Measurements from ENCODE around the gene TSPAN8. TPM values are rescaled to one million over a fixed set of nuclear protein-coding genes. Genes with fewer than 3 reads are reported as not detected.

The TSPAN8 gene
- total RNA-seq, 6 donors from 2014 or later: 10.8 to 26.3 (median 13.7) TPM

DNA sequence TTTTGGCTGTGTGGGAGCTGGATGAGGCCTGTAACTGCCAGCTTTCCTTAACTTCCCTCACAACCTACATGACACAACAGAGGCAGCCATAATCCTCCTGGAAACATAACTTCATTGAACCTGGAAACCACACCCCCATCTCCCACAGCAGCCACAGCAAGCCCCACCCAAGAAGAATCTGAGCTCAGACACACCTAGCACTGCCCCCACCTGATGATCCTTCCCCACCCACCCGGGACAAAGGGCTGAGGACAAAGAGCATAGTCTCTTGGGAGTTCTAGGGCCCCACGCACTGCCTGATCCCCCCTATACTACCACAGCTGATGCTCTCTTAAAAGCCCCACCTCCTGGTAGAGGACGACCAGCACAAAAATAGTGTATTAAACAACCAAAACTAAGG lies 29.6 kb upstream of the TSPAN8 start:
- WGBS, 2 donors: 87 to 89% methylated on average over 3 of the region's 3 CpGs
- Histone ChIP-seq H3K9me3 (peaks cover 0 to 4% (median 0%) of the 10 kb centered on the region in 4 donors), H3K27me3 (no peaks in the 10 kb centered on the region), H3K4me3 (no peak overlapping the region), H3K4me1 (no peaks in the 10 kb centered on the region), H3K27ac (no peak overlapping the region), H3K36me3 (no peaks in the 10 kb centered on the region)
- no peak for ATAC-seq (ENCODE audit: low FRiP score in 2 of 2)
- TF ChIP-seq POLR2A (IDR thresholded peaks at IDR 0.05): no peak
- TF ChIP-seq EP300 (IDR thresholded peaks at IDR 0.05): no peak
- TF ChIP-seq, protein P1, sequence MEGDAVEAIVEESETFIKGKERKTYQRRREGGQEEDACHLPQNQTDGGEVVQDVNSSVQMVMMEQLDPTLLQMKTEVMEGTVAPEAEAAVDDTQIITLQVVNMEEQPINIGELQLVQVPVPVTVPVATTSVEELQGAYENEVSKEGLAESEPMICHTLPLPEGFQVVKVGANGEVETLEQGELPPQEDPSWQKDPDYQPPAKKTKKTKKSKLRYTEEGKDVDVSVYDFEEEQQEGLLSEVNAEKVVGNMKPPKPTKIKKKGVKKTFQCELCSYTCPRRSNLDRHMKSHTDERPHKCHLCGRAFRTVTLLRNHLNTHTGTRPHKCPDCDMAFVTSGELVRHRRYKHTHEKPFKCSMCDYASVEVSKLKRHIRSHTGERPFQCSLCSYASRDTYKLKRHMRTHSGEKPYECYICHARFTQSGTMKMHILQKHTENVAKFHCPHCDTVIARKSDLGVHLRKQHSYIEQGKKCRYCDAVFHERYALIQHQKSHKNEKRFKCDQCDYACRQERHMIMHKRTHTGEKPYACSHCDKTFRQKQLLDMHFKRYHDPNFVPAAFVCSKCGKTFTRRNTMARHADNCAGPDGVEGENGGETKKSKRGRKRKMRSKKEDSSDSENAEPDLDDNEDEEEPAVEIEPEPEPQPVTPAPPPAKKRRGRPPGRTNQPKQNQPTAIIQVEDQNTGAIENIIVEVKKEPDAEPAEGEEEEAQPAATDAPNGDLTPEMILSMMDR (IDR thresholded peaks at IDR 0.05): no peak
- no peak for TF ChIP-seq POLR2AphosphoS5 (IDR thresholded peaks at IDR 0.05)
- DNase-seq: no peak

DNA sequence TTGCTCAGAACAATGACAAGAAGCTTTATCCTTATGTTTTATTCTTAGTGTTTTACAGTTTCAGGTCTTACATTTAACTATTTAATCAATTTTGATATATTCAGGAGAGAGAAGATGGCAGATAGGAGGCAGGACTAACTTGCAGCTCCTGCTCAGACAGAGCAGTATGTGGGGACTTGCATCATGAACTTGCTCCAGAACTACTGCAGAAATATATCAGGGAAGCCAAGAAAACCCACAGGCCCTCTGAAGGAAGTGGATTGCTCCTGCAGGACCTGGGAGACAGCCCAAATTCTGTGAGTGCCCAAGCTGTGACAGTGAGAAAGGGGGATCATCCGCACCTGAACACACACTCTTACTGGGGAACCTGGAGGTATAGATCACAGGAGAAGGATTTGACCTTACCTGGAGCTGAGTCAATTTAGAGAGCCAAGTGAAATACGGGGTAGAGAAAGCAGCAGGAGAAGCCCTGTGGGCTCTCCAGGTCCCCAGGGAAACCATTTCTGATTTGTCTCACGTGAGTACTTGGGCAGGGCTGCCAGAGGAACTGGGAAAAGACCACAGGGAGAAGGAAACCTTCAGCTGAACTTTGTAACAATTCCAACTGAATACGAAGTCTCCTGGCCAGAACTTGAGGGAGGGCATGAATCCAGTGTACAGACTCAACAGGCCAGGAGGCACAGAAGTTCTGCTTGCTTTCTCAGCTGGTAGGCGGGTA lies 28.9 kb upstream of the TSPAN8 start:
- no peak for ATAC-seq (ENCODE audit: low FRiP score in 2 of 2)
- Histone ChIP-seq H3K27ac (no peak overlapping the region), H3K9me3 (peaks cover 0 to 4% (median 0%) of the 10 kb centered on the region in 4 donors), H3K27me3 (no peaks in the 10 kb centered on the region), H3K4me1 (no peaks in the 10 kb centered on the region), H3K4me3 (no peak overlapping the region), H3K36me3 (no peaks in the 10 kb centered on the region)
- no peak for DNase-seq
- TF ChIP-seq, protein P1 (IDR thresholded peaks at IDR 0.05): no peak
- TF ChIP-seq POLR2AphosphoS5 (IDR thresholded peaks at IDR 0.05): no peak
- TF ChIP-seq POLR2A (IDR thresholded peaks at IDR 0.05): no peak
- no peak for TF ChIP-seq EP300 (IDR thresholded peaks at IDR 0.05)
- 79 to 84% methylated on average over 5 of the region's 5 CpGs for WGBS, 2 donors

DNA sequence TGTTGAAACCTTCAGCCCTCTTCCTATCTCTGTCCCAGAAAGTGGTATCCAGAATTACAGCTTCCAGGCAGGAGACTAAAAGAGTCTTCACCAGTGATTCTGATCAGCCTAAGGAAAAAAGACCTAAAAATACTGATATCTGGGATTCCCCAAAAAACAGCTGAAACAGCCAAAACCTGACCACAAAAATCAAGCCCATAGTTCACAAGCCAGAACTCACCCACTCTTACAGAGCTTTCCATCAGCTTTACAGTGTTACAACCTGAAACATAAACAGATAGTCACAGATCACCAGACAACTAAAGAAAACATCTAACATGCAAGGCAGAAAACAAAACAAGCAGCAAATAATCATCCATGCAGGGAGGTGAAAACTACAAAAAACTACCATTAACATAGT lies 26.0 kb upstream of the TSPAN8 start:
- Histone ChIP-seq H3K9me3 (peaks cover 0 to 4% (median 0%) of the 10 kb centered on the region in 4 donors), H3K27ac (no peak overlapping the region), H3K4me3 (no peak overlapping the region), H3K36me3 (no peaks in the 10 kb centered on the region), H3K4me1 (no peaks in the 10 kb centered on the region), H3K27me3 (no peaks in the 10 kb centered on the region)
- TF ChIP-seq POLR2A (IDR thresholded peaks at IDR 0.05) (no peak), POLR2AphosphoS5 (IDR thresholded peaks at IDR 0.05) (no peak), EP300 (IDR thresholded peaks at IDR 0.05) (no peak)
- TF ChIP-seq, protein P1 (IDR thresholded peaks at IDR 0.05): no peak
- no peak for DNase-seq
- no peak for ATAC-seq (ENCODE audit: low FRiP score in 2 of 2)

DNA sequence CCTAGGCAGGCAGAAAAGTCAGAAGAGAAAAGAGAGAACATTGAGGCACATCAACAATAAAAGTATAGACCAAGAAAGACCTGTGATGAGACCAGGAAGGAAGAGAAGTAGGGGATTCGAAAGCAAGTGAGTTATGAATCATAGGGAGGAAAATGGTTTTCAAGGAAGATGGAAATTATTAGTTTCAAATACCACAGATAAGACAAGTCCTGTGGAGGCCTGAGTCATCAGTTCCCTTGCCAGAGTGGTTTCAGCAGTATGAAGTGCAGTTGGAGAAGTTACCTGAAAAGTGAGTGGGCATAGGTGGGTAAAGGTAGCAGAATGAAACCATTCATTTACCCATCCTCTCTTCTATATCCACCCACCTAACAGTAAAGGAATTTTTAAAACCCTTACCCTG lies 25.2 kb upstream of the TSPAN8 start:
- DNase-seq (no peak), ATAC-seq (ENCODE audit: low FRiP score in 2 of 2) (peak in 1 of 2 donors; percentile 62)
- H3K27ac ChIP-seq: no peak overlapping the region
- WGBS, 2 donors: 41 to 76% methylated on average over 1 of the region's 1 CpG
- H3K36me3 ChIP-seq: no peaks in the 10 kb centered on the region
- H3K27me3 ChIP-seq: no peaks in the 10 kb centered on the region
- H3K4me3 ChIP-seq: no peak overlapping the region
- H3K4me1 ChIP-seq: no peaks in the 10 kb centered on the region
- H3K9me3 ChIP-seq: peaks cover 0 to 4% (median 0%) of the 10 kb centered on the region in 4 donors
- TF ChIP-seq POLR2AphosphoS5 (IDR thresholded peaks at IDR 0.05) (no peak), POLR2A (IDR thresholded peaks at IDR 0.05) (no peak)
- TF ChIP-seq, protein P1 (IDR thresholded peaks at IDR 0.05): no peak

DNA sequence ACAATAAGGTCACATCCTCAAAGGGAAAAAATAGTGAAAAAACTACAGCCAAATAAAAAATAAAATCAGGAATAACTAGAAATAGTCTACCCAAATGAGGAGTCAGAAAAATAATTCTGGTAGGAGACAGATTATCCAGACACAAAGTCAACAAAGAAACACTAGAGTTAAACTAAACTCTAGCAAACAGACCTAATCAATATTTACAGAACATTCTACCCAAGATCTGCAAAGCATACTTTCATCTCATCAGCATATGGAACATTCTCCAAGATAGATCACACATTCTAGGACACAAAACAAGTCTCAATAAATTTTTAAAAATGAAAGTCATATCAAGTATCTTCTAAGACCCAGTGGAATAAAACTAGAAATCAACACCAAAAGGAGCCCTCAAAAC lies 20.4 kb upstream of the TSPAN8 start:
- no peaks in the 10 kb centered on the region for H3K4me1 ChIP-seq
- no peaks in the 10 kb centered on the region for H3K9me3 ChIP-seq
- no peak overlapping the region for H3K27ac ChIP-seq
- DNase-seq: no peak
- H3K36me3 ChIP-seq: no peaks in the 10 kb centered on the region
- H3K27me3 ChIP-seq: no peaks in the 10 kb centered on the region
- TF ChIP-seq POLR2AphosphoS5 (IDR thresholded peaks at IDR 0.05) (no peak), POLR2A (IDR thresholded peaks at IDR 0.05) (no peak), EP300 (IDR thresholded peaks at IDR 0.05) (no peak)
- TF ChIP-seq, protein P1 (IDR thresholded peaks at IDR 0.05): no peak
- H3K4me3 ChIP-seq: no peak overlapping the region
- ATAC-seq (ENCODE audit: low FRiP score in 2 of 2): no peak
